Neural progenitor cell (in vitro differentiated cells): ENCODE measurements around the gene SUPT7L. TPM values are rescaled to one million over a fixed set of nuclear protein-coding genes. Genes with fewer than 3 reads are reported as not detected.

Experiments used
- DNase-seq: peaks from one replicate; pipeline ENCODE4 v3.0.0-alpha.2; 2016; ENCODE audit warnings: low spot score
- H2AFZ ChIP-seq: fragments of 200-600 bp; sonication (generic); replicated peaks from 2 replicates; pipeline ENCODE4 v1.6.1; 2016; ENCODE audit warnings: antibody characterized with exemption
- H3F3A ChIP-seq: fragments of 200-600 bp; sonication (generic); 2 replicates; pipeline ENCODE4 v1.6.1; 2016; ENCODE audit warnings: antibody characterized with exemption, low read depth
- H3K27ac ChIP-seq: fragments of 200-600 bp; sonication (generic); 2 replicates; pipeline ENCODE4 v1.5.1; 2016; ENCODE audit warnings: mild to moderate bottlenecking
- H3K27me3 ChIP-seq: fragments of 200-600 bp; sonication (generic); 2 replicates; pipeline ENCODE4 v1.6.1; 2016; ENCODE audit warnings: mild to moderate bottlenecking, moderate library complexity
- H3K36me3 ChIP-seq: fragments of 200-600 bp; sonication (generic); 2 replicates; pipeline ENCODE4 v1.5.1; 2016
- H3K4me1 ChIP-seq: fragments of 200-600 bp; sonication (generic); 2 replicates; pipeline ENCODE4 v1.6.1; 2016; ENCODE audit warnings: mixed run types
- H3K4me2 ChIP-seq: fragments of 200-600 bp; sonication (generic); 2 replicates; pipeline ENCODE4 v1.6.1; 2016
- H3K4me3 ChIP-seq: fragments of 200-600 bp; sonication (generic); 2 replicates; pipeline ENCODE4 v1.5.1; 2016
- H3K79me2 ChIP-seq: fragments of 200-600 bp; sonication (generic); 2 replicates; pipeline ENCODE4 v1.6.1; 2016; ENCODE audit warnings: low read depth
- H3K9ac ChIP-seq: fragments of 200-600 bp; sonication (generic); 2 replicates; pipeline ENCODE4 v1.6.1; 2016
- H3K9me3 ChIP-seq: fragments of 200-600 bp; sonication (generic); 2 replicates; pipeline ENCODE4 v1.5.1; 2016; ENCODE audit warnings: low read depth
- H4K20me1 ChIP-seq: fragments of 200-600 bp; sonication (generic); 2 replicates; pipeline ENCODE4 v1.6.1; 2016; ENCODE audit warnings: low read depth
- H3K27ac Mint-ChIP-seq: 3 replicates; pipeline ENCODE4 v1.8.0; 2021; ENCODE audit warnings: mixed read lengths
- H3K27me3 Mint-ChIP-seq: 2 replicates; pipeline ENCODE4 v1.8.0; 2022; ENCODE audit warnings: low read depth, mild to moderate bottlenecking, inconsistent platforms, moderate library complexity, mixed read lengths; ENCODE audit not compliant: insufficient read depth
- H3K36me3 Mint-ChIP-seq: 3 replicates; pipeline ENCODE4 v1.8.0; 2021; ENCODE audit warnings: mixed read lengths
- H3K4me1 Mint-ChIP-seq: 3 replicates; pipeline ENCODE4 v1.8.0; 2021; ENCODE audit warnings: mixed read lengths
- H3K4me3 Mint-ChIP-seq: 3 replicates; pipeline ENCODE4 v1.8.0; 2021; ENCODE audit warnings: mild to moderate bottlenecking, moderate library complexity, mixed read lengths
- H3K9me3 Mint-ChIP-seq: 3 replicates; pipeline ENCODE4 v1.8.0; 2020; ENCODE audit warnings: mixed read lengths
- EZH2 ChIP-seq: fragments of 200-600 bp; sonication (generic); IDR thresholded peaks from 2 replicates; pipeline ENCODE4 v1.6.1; 2017; ENCODE audit warnings: antibody characterized with exemption, mild to moderate bottlenecking, moderate library complexity
- EZH2phosphoT487 ChIP-seq: fragments of 200-600 bp; sonication (generic); IDR thresholded peaks from 2 replicates; pipeline ENCODE4 v1.6.1; 2017; ENCODE audit warnings: antibody characterized with exemption
- total RNA-seq: library from RNA; depleted of rRNA; stranded (reverse); fragments of >200 nt; gene quantifications from 2 replicates; pipeline ENCODE4 v1.2.3, GENCODE V29; 2015; ENCODE audit warnings: low replicate concordance
- TF ChIP-seq, protein P1 (sequence below): fragments of 200-600 bp; sonication (generic); IDR thresholded peaks from 2 replicates; pipeline ENCODE4 v1.5.1; 2017; ENCODE audit warnings: antibody characterized with exemption, mild to moderate bottlenecking

SUPT7L gene
- total RNA-seq, 1 donor from 2014 or later, result 43.5 TPM

DNA sequence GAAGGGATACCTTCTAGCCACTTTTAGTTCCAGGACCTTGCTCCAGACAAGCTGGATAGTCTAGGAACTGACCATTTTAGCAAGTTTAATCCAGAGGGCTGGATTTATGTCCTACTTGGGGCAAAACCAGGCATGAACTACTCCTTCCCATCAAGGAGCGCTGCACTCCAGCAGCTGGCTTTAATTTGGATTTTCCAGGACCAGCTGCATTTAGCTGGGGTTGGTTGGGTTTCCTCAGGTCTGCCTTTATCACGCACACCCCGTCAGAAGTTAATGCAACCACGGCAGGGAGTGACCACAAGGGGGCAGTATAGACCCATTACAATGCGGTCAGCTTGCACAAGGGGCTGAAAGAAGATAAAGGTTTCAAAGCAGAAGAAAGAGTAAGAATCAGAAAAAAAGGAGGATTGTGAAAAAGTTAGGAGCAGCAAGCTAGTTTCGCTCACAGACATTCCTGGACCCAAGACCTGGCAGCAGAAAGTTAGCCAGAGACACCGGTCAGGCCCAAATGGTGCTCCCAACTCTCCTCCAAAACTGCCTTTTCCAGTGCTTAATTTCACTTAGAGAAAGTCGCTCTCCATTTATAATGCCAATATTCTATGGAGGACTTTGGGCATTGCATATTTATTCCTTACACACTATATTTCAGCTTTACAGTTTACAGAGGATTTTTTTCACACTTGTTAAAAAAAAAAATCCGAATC, 40.4 kb upstream of the SUPT7L start:
- peaks cover 5% of the 10 kb centered on the region for H3F3A ChIP-seq
- Mint-ChIP-seq H3K9me3 (no peaks in the 10 kb centered on the region), H3K36me3 (no peaks in the 10 kb centered on the region), H3K4me3 (no peak overlapping the region), H3K4me1 (peaks cover 16% of the 10 kb centered on the region), H3K27ac (no peak overlapping the region), H3K27me3 (peaks cover 2% of the 10 kb centered on the region)
- H3K4me3 ChIP-seq, result no peak overlapping the region
- no peaks in the 10 kb centered on the region for H3K36me3 ChIP-seq
- peak overlapping the region; percentile 71 for H2AFZ ChIP-seq
- DNase-seq, result peak; percentile 88
- H3K4me1 ChIP-seq, result peaks cover 5% of the 10 kb centered on the region
- no peaks in the 10 kb centered on the region for H4K20me1 ChIP-seq
- H3K9ac ChIP-seq, result no peak overlapping the region
- no peaks in the 10 kb centered on the region for H3K27me3 ChIP-seq
- H3K9me3 ChIP-seq, result no peaks in the 10 kb centered on the region
- TF ChIP-seq, protein P1, sequence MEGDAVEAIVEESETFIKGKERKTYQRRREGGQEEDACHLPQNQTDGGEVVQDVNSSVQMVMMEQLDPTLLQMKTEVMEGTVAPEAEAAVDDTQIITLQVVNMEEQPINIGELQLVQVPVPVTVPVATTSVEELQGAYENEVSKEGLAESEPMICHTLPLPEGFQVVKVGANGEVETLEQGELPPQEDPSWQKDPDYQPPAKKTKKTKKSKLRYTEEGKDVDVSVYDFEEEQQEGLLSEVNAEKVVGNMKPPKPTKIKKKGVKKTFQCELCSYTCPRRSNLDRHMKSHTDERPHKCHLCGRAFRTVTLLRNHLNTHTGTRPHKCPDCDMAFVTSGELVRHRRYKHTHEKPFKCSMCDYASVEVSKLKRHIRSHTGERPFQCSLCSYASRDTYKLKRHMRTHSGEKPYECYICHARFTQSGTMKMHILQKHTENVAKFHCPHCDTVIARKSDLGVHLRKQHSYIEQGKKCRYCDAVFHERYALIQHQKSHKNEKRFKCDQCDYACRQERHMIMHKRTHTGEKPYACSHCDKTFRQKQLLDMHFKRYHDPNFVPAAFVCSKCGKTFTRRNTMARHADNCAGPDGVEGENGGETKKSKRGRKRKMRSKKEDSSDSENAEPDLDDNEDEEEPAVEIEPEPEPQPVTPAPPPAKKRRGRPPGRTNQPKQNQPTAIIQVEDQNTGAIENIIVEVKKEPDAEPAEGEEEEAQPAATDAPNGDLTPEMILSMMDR, result peak; percentile 99
- TF ChIP-seq EZH2phosphoT487, result no peak
- no peaks in the 10 kb centered on the region for H3K79me2 ChIP-seq
- H3K27ac ChIP-seq, result no peak overlapping the region
- H3K4me2 ChIP-seq, result no peak overlapping the region

DNA sequence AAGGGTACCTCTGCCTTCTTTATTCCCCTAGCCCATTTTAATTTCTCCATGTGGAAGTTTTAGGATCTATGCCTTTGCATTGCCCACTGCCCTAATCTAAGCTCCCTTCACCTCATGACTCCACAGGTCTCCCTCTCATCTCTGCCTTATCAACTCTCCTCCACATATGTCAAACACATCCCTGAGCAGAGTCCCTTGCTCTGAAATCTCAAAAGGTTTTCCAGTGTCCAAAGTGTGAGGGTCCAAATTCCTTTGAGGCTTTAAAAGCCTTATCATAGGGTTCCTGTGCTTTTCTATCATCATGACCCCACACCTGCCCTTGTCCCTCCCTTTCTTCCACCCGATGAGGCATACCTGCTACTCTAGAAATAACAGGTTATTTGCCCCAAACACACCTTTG, 38.9 kb upstream of the SUPT7L start:
- Histone ChIP-seq H3K79me2 (no peaks in the 10 kb centered on the region), H3K36me3 (no peaks in the 10 kb centered on the region), H3K4me3 (no peak overlapping the region), H2AFZ (no peak overlapping the region), H3K9me3 (no peaks in the 10 kb centered on the region), H3F3A (peaks cover 5% of the 10 kb centered on the region), H3K4me2 (no peak overlapping the region), H3K27ac (no peak overlapping the region), H4K20me1 (no peaks in the 10 kb centered on the region), H3K4me1 (peaks cover 5% of the 10 kb centered on the region), H3K27me3 (no peaks in the 10 kb centered on the region), H3K9ac (no peak overlapping the region)
- Mint-ChIP-seq H3K9me3 (no peaks in the 10 kb centered on the region), H3K4me3 (no peak overlapping the region), H3K36me3 (peaks cover 5% of the 10 kb centered on the region), H3K4me1 (peaks cover 16% of the 10 kb centered on the region), H3K27ac (no peak overlapping the region), H3K27me3 (peaks cover 2% of the 10 kb centered on the region)
- TF ChIP-seq EZH2 (no peak), EZH2phosphoT487 (no peak)
- TF ChIP-seq, protein P1, result no peak
- DNase-seq, result no peak

DNA sequence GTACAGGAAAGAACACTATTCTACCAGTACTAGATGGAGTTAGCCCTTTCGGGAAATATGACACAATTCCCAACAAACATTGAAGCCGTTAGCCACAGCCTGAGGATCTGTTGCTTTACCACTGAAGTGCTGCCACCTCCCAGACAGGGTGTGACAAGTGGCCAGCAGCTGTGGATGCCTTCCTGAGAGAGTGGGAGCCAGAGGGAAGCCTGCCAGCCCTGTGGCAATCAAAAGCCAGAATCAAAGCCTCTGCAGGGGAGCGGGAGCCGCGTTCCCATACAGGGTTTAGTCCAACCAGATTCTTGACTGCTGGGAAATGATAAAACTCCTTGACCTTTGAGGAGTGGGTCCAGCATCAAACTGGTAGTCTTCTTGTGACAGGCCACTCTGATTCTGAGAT, 38.3 kb upstream of the SUPT7L start:
- H3K27ac ChIP-seq, result no peak overlapping the region

More for the DNA sequence above, 38.3 kb upstream of the SUPT7L start:
- H3K4me2 ChIP-seq, result no peak overlapping the region
- no peak overlapping the region for H3K9ac ChIP-seq
- no peaks in the 10 kb centered on the region for H3K79me2 ChIP-seq
- no peak overlapping the region for H2AFZ ChIP-seq
- no peak overlapping the region for H3K4me3 ChIP-seq
- H3F3A ChIP-seq, result peaks cover 5% of the 10 kb centered on the region
- H3K36me3 ChIP-seq, result no peaks in the 10 kb centered on the region
- H3K27me3 ChIP-seq, result no peaks in the 10 kb centered on the region
- peaks cover 16% of the 10 kb centered on the region for H3K4me1 Mint-ChIP-seq
- no peaks in the 10 kb centered on the region for H3K9me3 ChIP-seq
- no peak overlapping the region for H3K4me3 Mint-ChIP-seq
- peaks cover 2% of the 10 kb centered on the region for H3K27me3 Mint-ChIP-seq
- H3K4me1 ChIP-seq, result peaks cover 5% of the 10 kb centered on the region
- no peak for TF ChIP-seq EZH2
- TF ChIP-seq, protein P1, result no peak
- TF ChIP-seq EZH2phosphoT487, result no peak
- H3K27ac Mint-ChIP-seq, result no peak overlapping the region
- DNase-seq, result peak; percentile 16
- peaks cover 5% of the 10 kb centered on the region for H3K36me3 Mint-ChIP-seq
- no peaks in the 10 kb centered on the region for H4K20me1 ChIP-seq
- H3K9me3 Mint-ChIP-seq, result no peaks in the 10 kb centered on the region
